GM12874 (cell line): ENCODE data around the gene TAMALIN.

ENCODE experiments used
- CTCF ChIP-seq: IDR thresholded peaks from 2 replicates; pipeline ENCODE4 v1.5.1; 2011; ENCODE audit warnings: low read depth, mild to moderate bottlenecking, control low read depth, low read length, moderate library complexity; ENCODE audit not compliant: insufficient read depth

The TAMALIN gene

GRCh38 chr12:52023182-52023975 is 16.6 kb downstream of the TAMALIN start:
- TF ChIP-seq CTCF, result peak; percentile 99

- no peak for TF ChIP-seq CTCF
Measured at GRCh38 chr12:52023976-52024688, 17.4 kb downstream of the TAMALIN start.

- no peak for TF ChIP-seq CTCF
Measured at GRCh38 chr12:52024845-52025230, 18.1 kb downstream of the TAMALIN start.

GRCh38 chr12:52026263-52026662 is 19.5 kb downstream of the TAMALIN start:
- TF ChIP-seq CTCF, result no peak

- no peak for TF ChIP-seq CTCF
Measured at GRCh38 chr12:52027085-52027843, 20.5 kb downstream of the TAMALIN start.

- no peak for TF ChIP-seq CTCF
Measured at GRCh38 chr12:52029685-52030084, 22.9 kb downstream of the TAMALIN start.

GRCh38 chr12:52032446-52032803 is 25.7 kb downstream of the TAMALIN start:
- TF ChIP-seq CTCF, result no peak
